HEK293 (cell line): ENCODE data around the gene STK32A.

Source experiments
- CTCF ChIA-PET: fragments of 350-600 bp; formaldehyde crosslinking; extraction: SDS; loops from one replicate; lab custom pipeline; 2021; ENCODE audit warnings: antibody characterized with exemption; lab: Yijun Ruan, JAX
- POLR2A ChIA-PET: fragments of 300-600 bp; formaldehyde crosslinking; extraction: SDS; loops from one replicate; lab custom pipeline; 2020; ENCODE audit warnings: antibody characterized with exemption, inconsistent platforms; lab: Yijun Ruan, JAX
- H3K27ac ChIP-seq: fragments of 200-500 bp; sonication (Bioruptor generic); 2 replicates; pipeline ENCODE4 v1.5.1; 2014; ENCODE audit warnings: low read depth, low read length, control low read depth, inconsistent platforms; ENCODE audit errors: extremely low read depth
- H3K36me3 ChIP-seq, 2 experiments: fragments of 200-500 bp in 1 of 2; sonication (Bioruptor generic) in 1 of 2; 1 replicate in 1 of 2; 2 replicates in 1 of 2; pipeline ENCODE4 v1.5.1; 2014 to 2017; ENCODE audit warnings: inconsistent platforms in 2 of 2, low read length in 2 of 2; ENCODE audit not compliant: control insufficient read depth in 2 of 2, insufficient read depth in 1 of 2
- H3K4me1 ChIP-seq: fragments of 200-500 bp; sonication (Bioruptor generic); 2 replicates; pipeline ENCODE4 v1.5.1; 2014; ENCODE audit warnings: mild to moderate bottlenecking, low read length, inconsistent platforms; ENCODE audit not compliant: control insufficient read depth, insufficient read depth
- H3K4me3 ChIP-seq: 2 replicates; pipeline ENCODE4 v1.5.1; 2011; ENCODE audit warnings: low read depth, mild to moderate bottlenecking, control low read depth, low read length, moderate library complexity
- H3K9me3 ChIP-seq: fragments of 200-500 bp; sonication (Bioruptor generic); 2 replicates; pipeline ENCODE4 v1.5.1; 2014; ENCODE audit warnings: low read depth, low read length, inconsistent platforms; ENCODE audit not compliant: control insufficient read depth, insufficient read depth
- KLF7 ChIP-seq: fragments of 450-650 bp; formaldehyde crosslinking; IDR thresholded peaks from 2 replicates; pipeline ENCODE4 v1.5.1; 2016; ENCODE audit warnings: missing biosample characterization, missing genetic modification characterization, borderline replicate concordance
- SCRT2 ChIP-seq: fragments of 450-650 bp; formaldehyde crosslinking; IDR thresholded peaks from 2 replicates; pipeline ENCODE4 v1.5.1; 2016; ENCODE audit warnings: missing biosample characterization, missing genetic modification characterization
- YY2 ChIP-seq: fragments of 450-650 bp; formaldehyde crosslinking; IDR thresholded peaks from 2 replicates; pipeline ENCODE4 v1.5.1; 2016; ENCODE audit warnings: missing biosample characterization, missing genetic modification characterization
- ZNF121 ChIP-seq: fragments of 450-650 bp; formaldehyde crosslinking; IDR thresholded peaks from 2 replicates; pipeline ENCODE4 v1.5.1; 2016; ENCODE audit warnings: missing biosample characterization, missing genetic modification characterization
- ZNF132 ChIP-seq: fragments of 450-650 bp; formaldehyde crosslinking; IDR thresholded peaks from 2 replicates; pipeline ENCODE4 v1.5.1; 2017; ENCODE audit warnings: missing biosample characterization, missing genetic modification characterization, borderline replicate concordance
- ZNF202 ChIP-seq: fragments of 450-650 bp; formaldehyde crosslinking; IDR thresholded peaks from 2 replicates; pipeline ENCODE4 v1.5.1; 2016; ENCODE audit warnings: missing biosample characterization, missing genetic modification characterization, borderline replicate concordance
- ZNF23 ChIP-seq: fragments of 450-650 bp; formaldehyde crosslinking; IDR thresholded peaks from 2 replicates; pipeline ENCODE4 v1.5.1; 2016; ENCODE audit warnings: missing biosample characterization, missing genetic modification characterization, borderline replicate concordance
- ZNF239 ChIP-seq: fragments of 450-650 bp; formaldehyde crosslinking; IDR thresholded peaks from 2 replicates; pipeline ENCODE4 v1.5.1; 2016; ENCODE audit warnings: missing biosample characterization, missing genetic modification characterization
- ZNF341 ChIP-seq: fragments of 450-650 bp; formaldehyde crosslinking; IDR thresholded peaks from 2 replicates; pipeline ENCODE4; 2016; ENCODE audit warnings: low read depth, missing biosample characterization, missing genetic modification characterization
- ZNF394 ChIP-seq: fragments of 450-650 bp; formaldehyde crosslinking; IDR thresholded peaks from 2 replicates; pipeline ENCODE4 v1.5.1; 2016; ENCODE audit warnings: missing biosample characterization, missing genetic modification characterization, mild to moderate bottlenecking, moderate library complexity, borderline replicate concordance
- ZNF501 ChIP-seq: fragments of 450-650 bp; formaldehyde crosslinking; IDR thresholded peaks from 2 replicates; pipeline ENCODE4 v1.5.1; 2016; ENCODE audit warnings: missing biosample characterization, missing genetic modification characterization
- ZNF514 ChIP-seq: fragments of 450-650 bp; formaldehyde crosslinking; IDR thresholded peaks from 2 replicates; pipeline ENCODE4 v1.5.1; 2016; ENCODE audit warnings: missing biosample characterization, missing genetic modification characterization
- ZNF544 ChIP-seq: fragments of 450-650 bp; formaldehyde crosslinking; IDR thresholded peaks from 2 replicates; pipeline ENCODE4 v1.5.0; 2017; ENCODE audit warnings: missing biosample characterization, missing genetic modification characterization
- ZNF571 ChIP-seq: fragments of 450-650 bp; formaldehyde crosslinking; IDR thresholded peaks from 2 replicates; pipeline ENCODE4 v1.5.0; 2017; ENCODE audit warnings: missing biosample characterization, missing genetic modification characterization
- ZNF837 ChIP-seq: fragments of 450-650 bp; formaldehyde crosslinking; IDR thresholded peaks from 2 replicates; pipeline ENCODE4 v1.5.1; 2016; ENCODE audit warnings: missing biosample characterization, missing genetic modification characterization
- ZSCAN30 ChIP-seq: fragments of 450-650 bp; IDR thresholded peaks from 2 replicates; pipeline ENCODE4 v1.5.1; 2018; ENCODE audit warnings: missing biosample characterization, mild to moderate bottlenecking, missing genetic modification characterization, moderate library complexity
- TF ChIP-seq, protein P1 (sequence below): fragments of 450-650 bp; formaldehyde crosslinking; IDR thresholded peaks from 2 replicates; pipeline ENCODE4 v1.5.1; 2016; ENCODE audit warnings: missing biosample characterization, missing genetic modification characterization, low read depth
- TF ChIP-seq, protein P2 (sequence below): fragments of 450-650 bp; formaldehyde crosslinking; IDR thresholded peaks from 2 replicates; pipeline ENCODE4 v1.5.1; 2016; ENCODE audit warnings: missing biosample characterization, missing genetic modification characterization, low read depth
- TF ChIP-seq, protein P3 (sequence below): fragments of 450-650 bp; formaldehyde crosslinking; IDR thresholded peaks from 2 replicates; pipeline ENCODE4; 2016; ENCODE audit warnings: missing biosample characterization, missing genetic modification characterization
- TF ChIP-seq, protein P4 (sequence below): fragments of 450-650 bp; IDR thresholded peaks from 2 replicates; pipeline ENCODE4 v1.5.1; 2018; ENCODE audit warnings: missing biosample characterization, missing genetic modification characterization
- TF ChIP-seq, protein P5 (sequence below): fragments of 450-650 bp; formaldehyde crosslinking; IDR thresholded peaks from 2 replicates; pipeline ENCODE4 v1.5.1; 2016; ENCODE audit warnings: missing biosample characterization, missing genetic modification characterization
- TF ChIP-seq, protein P6 (sequence below): fragments of 450-650 bp; formaldehyde crosslinking; IDR thresholded peaks from 2 replicates; pipeline ENCODE4 v1.5.1; 2016; ENCODE audit warnings: missing biosample characterization, missing genetic modification characterization

STK32A gene

DNA sequence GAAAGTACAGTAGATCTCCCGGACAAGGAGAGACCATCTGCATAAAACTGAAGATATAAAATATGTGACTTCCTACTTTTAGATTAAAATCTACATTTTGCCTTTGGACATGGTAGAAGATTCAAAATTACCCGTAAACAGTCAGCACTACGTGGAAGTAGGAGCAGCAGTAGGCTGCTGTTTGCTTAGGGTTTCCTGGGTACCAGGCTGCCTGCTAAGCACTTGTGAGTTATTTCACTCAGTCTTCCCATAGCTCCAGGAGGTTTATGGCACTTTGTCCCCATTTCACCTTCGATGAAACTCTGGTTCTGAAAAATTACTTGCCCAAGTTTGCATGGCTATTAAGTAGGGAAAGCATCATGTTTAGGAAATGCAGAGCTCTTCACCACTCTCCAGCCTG lies 92.6 kb downstream of the STK32A start:
- no peaks in the 10 kb centered on the region for H3K4me1 ChIP-seq
- H3K4me3 ChIP-seq, result no peak overlapping the region
- H3K27ac ChIP-seq, result no peak overlapping the region
- TF ChIP-seq, protein P1, sequence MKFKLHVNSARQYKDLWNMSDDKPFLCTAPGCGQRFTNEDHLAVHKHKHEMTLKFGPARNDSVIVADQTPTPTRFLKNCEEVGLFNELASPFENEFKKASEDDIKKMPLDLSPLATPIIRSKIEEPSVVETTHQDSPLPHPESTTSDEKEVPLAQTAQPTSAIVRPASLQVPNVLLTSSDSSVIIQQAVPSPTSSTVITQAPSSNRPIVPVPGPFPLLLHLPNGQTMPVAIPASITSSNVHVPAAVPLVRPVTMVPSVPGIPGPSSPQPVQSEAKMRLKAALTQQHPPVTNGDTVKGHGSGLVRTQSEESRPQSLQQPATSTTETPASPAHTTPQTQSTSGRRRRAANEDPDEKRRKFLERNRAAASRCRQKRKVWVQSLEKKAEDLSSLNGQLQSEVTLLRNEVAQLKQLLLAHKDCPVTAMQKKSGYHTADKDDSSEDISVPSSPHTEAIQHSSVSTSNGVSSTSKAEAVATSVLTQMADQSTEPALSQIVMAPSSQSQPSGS (tag by site-specific recombination), result no peak
- TF ChIP-seq, protein P2, sequence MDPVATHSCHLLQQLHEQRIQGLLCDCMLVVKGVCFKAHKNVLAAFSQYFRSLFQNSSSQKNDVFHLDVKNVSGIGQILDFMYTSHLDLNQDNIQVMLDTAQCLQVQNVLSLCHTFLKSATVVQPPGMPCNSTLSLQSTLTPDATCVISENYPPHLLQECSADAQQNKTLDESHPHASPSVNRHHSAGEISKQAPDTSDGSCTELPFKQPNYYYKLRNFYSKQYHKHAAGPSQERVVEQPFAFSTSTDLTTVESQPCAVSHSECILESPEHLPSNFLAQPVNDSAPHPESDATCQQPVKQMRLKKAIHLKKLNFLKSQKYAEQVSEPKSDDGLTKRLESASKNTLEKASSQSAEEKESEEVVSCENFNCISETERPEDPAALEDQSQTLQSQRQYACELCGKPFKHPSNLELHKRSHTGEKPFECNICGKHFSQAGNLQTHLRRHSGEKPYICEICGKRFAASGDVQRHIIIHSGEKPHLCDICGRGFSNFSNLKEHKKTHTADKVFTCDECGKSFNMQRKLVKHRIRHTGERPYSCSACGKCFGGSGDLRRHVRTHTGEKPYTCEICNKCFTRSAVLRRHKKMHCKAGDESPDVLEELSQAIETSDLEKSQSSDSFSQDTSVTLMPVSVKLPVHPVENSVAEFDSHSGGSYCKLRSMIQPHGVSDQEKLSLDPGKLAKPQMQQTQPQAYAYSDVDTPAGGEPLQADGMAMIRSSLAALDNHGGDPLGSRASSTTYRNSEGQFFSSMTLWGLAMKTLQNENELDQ (tag by site-specific recombination), result no peak
- no peak for TF ChIP-seq ZNF501 (tag by site-specific recombination)
- TF ChIP-seq, protein P3, sequence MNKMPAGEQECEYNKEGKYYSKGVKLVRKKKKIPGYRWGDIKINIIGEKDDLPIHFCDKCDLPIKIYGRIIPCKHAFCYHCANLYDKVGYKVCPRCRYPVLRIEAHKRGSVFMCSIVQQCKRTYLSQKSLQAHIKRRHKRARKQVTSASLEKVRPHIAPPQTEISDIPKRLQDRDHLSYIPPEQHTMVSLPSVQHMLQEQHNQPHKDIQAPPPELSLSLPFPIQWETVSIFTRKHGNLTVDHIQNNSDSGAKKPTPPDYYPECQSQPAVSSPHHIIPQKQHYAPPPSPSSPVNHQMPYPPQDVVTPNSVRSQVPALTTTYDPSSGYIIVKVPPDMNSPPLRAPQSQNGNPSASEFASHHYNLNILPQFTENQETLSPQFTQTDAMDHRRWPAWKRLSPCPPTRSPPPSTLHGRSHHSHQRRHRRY (tag by site-specific recombination), result no peak
- no peak for TF ChIP-seq ZNF341 (tag by site-specific recombination)
- TF ChIP-seq ZSCAN30, result no peak
- TF ChIP-seq ZNF394 (tag by site-specific recombination), result no peak
- POLR2A ChIA-PET, result interaction anchor here (0.6 kb wide), 1 partner anchor 1226 kb away, joined by 5 read pairs; no protein-coding TSS in a partner anchor
- CTCF ChIA-PET, result interaction anchor here (1.5 kb wide), 1 partner anchor 251 kb away, joined by 5 read pairs; no protein-coding TSS in a partner anchor
- no peaks in the 10 kb centered on the region for H3K9me3 ChIP-seq
- H3K36me3 ChIP-seq, result no peaks in the 10 kb centered on the region

DNA sequence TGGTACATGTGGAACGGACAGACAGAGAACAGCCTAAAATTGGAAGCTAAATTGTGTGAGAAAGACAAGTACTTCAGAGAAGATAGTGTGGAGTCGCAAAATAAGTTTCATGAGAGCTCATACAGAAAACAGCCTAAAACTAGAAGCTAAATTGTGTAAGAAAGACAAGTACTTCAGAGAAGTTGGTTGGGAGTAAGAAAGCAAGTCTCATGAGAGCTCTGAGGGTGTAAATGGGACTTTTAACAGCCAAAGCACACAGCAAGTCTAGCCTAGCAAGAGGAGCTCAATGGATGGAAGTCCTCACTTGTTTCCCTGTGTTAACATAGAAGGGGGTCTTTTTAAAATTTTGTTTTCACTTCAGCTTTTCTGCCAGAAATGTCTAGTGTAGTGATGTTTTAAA lies 93.1 kb downstream of the STK32A start:
- H3K27ac ChIP-seq, result no peak overlapping the region
- H3K36me3 ChIP-seq, result no peaks in the 10 kb centered on the region
- ChIA-PET CTCF (interaction anchor here (0.5 to 1.5 kb wide), 3 partner anchors 46 to 1517 kb away, joined by 3 to 5 read pairs (median 4); no protein-coding TSS in a partner anchor), POLR2A (no interaction called here)
- TF ChIP-seq ZNF121 (tag by site-specific recombination) (no peak), SCRT2 (tag by site-specific recombination) (no peak), ZNF571 (tag by site-specific recombination) (no peak), ZNF514 (no peak), ZNF837 (tag by site-specific recombination) (no peak)
- TF ChIP-seq, protein P4, sequence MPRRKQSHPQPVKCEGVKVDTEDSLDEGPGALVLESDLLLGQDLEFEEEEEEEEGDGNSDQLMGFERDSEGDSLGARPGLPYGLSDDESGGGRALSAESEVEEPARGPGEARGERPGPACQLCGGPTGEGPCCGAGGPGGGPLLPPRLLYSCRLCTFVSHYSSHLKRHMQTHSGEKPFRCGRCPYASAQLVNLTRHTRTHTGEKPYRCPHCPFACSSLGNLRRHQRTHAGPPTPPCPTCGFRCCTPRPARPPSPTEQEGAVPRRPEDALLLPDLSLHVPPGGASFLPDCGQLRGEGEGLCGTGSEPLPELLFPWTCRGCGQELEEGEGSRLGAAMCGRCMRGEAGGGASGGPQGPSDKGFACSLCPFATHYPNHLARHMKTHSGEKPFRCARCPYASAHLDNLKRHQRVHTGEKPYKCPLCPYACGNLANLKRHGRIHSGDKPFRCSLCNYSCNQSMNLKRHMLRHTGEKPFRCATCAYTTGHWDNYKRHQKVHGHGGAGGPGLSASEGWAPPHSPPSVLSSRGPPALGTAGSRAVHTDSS, result no peak
- no peak overlapping the region for H3K4me3 ChIP-seq
- no peaks in the 10 kb centered on the region for H3K4me1 ChIP-seq
- no peaks in the 10 kb centered on the region for H3K9me3 ChIP-seq

DNA sequence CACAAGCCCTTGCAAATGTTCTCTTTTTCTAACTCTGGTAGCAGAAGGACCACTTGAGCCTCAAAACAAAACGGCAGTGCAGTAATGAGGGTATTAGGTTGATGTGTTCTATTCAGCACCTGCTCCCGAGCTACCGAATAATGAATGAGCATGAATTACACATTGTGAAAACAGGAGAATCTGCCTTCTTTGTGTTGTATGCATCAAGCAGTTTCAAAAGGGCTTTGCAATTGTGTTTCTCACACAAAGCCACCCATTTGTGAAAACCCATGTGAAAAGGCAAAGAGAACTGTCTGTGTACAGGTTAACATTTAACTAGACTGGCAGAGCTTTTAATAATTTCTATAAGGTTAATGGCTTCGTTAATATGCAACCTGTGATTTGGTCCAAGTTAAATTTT lies 97.8 kb downstream of the STK32A start:
- ChIA-PET CTCF (interaction anchor here (0.8 to 2.2 kb wide), 2 partner anchors 37 to 245 kb away, joined by 3 to 8 read pairs; no protein-coding TSS in a partner anchor), POLR2A (no interaction called here)
- H3K4me3 ChIP-seq, result no peak overlapping the region
- H3K36me3 ChIP-seq, result no peaks in the 10 kb centered on the region
- no peak overlapping the region for H3K27ac ChIP-seq
- H3K9me3 ChIP-seq, result no peaks in the 10 kb centered on the region
- H3K4me1 ChIP-seq, result peaks cover 2% of the 10 kb centered on the region; the same call in 1 of the 2 replicates
- TF ChIP-seq ZNF202 (tag by site-specific recombination) (no peak), YY2 (tag by site-specific recombination) (no peak), ZNF132 (tag by site-specific recombination) (no peak), ZNF239 (no peak), KLF7 (tag by site-specific recombination) (no peak), ZNF23 (tag by site-specific recombination) (no peak), ZNF544 (tag by site-specific recombination) (no peak)
- TF ChIP-seq, protein P5, sequence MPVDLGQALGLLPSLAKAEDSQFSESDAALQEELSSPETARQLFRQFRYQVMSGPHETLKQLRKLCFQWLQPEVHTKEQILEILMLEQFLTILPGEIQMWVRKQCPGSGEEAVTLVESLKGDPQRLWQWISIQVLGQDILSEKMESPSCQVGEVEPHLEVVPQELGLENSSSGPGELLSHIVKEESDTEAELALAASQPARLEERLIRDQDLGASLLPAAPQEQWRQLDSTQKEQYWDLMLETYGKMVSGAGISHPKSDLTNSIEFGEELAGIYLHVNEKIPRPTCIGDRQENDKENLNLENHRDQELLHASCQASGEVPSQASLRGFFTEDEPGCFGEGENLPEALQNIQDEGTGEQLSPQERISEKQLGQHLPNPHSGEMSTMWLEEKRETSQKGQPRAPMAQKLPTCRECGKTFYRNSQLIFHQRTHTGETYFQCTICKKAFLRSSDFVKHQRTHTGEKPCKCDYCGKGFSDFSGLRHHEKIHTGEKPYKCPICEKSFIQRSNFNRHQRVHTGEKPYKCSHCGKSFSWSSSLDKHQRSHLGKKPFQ (tag by site-specific recombination), result no peak
- TF ChIP-seq, protein P6, sequence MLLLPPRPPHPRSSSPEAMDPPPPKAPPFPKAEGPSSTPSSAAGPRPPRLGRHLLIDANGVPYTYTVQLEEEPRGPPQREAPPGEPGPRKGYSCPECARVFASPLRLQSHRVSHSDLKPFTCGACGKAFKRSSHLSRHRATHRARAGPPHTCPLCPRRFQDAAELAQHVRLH (tag by site-specific recombination), result no peak
